H1 (cell line): ENCODE results near the gene SAE1.

ENCODE experiments used
- CHD2 ChIP-seq: IDR thresholded peaks from 2 replicates; pipeline ENCODE4 v1.6.1; 2012; ENCODE audit warnings: low read length, improper control_type of control experiment
- CREB1 ChIP-seq: IDR thresholded peaks from 2 replicates; pipeline ENCODE4 v1.6.1; 2012; ENCODE audit warnings: inconsistent platforms
- EGR1 ChIP-seq: IDR thresholded peaks from 2 replicates; pipeline ENCODE4 v1.6.1; 2011; ENCODE audit warnings: low read depth, low read length, borderline replicate concordance
- EZH2 ChIP-seq: fragments of 200-600 bp; sonication (generic); IDR thresholded peaks from 2 replicates; pipeline ENCODE4 v1.7.1; 2012; ENCODE audit warnings: low read depth, mild to moderate bottlenecking, moderate library complexity, low read length, inconsistent platforms; ENCODE audit not compliant: severe bottlenecking
- RFX5 ChIP-seq: IDR thresholded peaks from 2 replicates; pipeline ENCODE4 v1.6.1; 2011; ENCODE audit warnings: low read depth, low read length, improper control_type of control experiment, borderline replicate concordance
- SP2 ChIP-seq: IDR thresholded peaks from 2 replicates; pipeline ENCODE4 v1.6.1; 2012; ENCODE audit warnings: mild to moderate bottlenecking, low read length, inconsistent platforms
- SP4 ChIP-seq: IDR thresholded peaks from 2 replicates; pipeline ENCODE4 v1.6.1; 2012; ENCODE audit warnings: low read length, inconsistent platforms
- TF ChIP-seq, protein P1 (sequence below), 3 experiments: IDR thresholded peaks; 1 replicate in 2 of 3; 2 replicates in 1 of 3; pipeline versions ENCODE4 v1.5.1 to v1.6.1; 2011; ENCODE audit warnings: low read length in 3 of 3, mild to moderate bottlenecking in 3 of 3, inconsistent platforms in 2 of 3, low read depth in 1 of 3, moderate library complexity in 1 of 3; ENCODE audit not compliant: insufficient read depth in 1 of 3; ENCODE audit errors: control extremely low read depth in 1 of 3
- TF ChIP-seq, protein P2 (sequence below): IDR thresholded peaks from 2 replicates; pipeline ENCODE4 v1.6.1; 2012; ENCODE audit warnings: low read length, inconsistent platforms
- TF ChIP-seq, protein P3 (sequence below): IDR thresholded peaks from 2 replicates; pipeline ENCODE4 v1.6.1; 2011; ENCODE audit warnings: low read depth, mild to moderate bottlenecking, low read length; ENCODE audit not compliant: insufficient read depth

DNA sequence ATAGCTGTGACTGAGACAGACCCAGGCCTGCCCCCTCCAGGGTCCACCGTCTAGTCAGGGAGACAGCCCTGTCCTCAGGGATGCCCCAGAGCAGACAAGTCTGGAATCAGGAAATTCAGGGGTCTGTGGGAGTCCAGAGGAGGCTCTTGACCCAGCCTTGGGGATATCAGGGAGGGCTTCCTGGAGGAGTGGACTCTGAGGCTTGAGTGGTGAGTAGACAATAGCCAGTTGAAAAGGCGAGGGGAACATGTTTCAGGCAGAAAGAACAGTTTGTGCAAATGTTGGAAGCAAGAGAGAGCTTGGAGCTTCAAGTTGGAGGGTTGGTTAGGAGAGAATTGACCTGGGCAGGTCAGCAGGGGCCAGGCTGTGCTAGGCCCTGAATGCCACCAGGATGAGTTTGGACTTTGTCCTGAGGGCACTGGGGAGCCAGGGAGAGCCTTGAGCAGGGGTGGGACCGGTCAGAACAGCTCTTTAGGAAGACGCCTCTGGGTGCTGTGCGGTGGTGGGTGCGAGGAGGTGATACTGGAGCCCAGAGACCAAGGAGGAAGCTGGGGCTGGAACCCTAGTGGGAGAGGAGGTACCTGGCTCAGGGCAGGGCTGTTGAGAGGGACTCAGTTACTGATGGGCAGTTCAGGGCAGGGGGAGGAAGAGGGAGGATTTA lies 128.4 kb downstream of the SAE1 start:
- no peak for TF ChIP-seq RFX5
- TF ChIP-seq SP2, result no peak
- TF ChIP-seq SP4, result no peak
- no peak for TF ChIP-seq CREB1
- TF ChIP-seq EZH2, result no peak
- TF ChIP-seq, protein P1, sequence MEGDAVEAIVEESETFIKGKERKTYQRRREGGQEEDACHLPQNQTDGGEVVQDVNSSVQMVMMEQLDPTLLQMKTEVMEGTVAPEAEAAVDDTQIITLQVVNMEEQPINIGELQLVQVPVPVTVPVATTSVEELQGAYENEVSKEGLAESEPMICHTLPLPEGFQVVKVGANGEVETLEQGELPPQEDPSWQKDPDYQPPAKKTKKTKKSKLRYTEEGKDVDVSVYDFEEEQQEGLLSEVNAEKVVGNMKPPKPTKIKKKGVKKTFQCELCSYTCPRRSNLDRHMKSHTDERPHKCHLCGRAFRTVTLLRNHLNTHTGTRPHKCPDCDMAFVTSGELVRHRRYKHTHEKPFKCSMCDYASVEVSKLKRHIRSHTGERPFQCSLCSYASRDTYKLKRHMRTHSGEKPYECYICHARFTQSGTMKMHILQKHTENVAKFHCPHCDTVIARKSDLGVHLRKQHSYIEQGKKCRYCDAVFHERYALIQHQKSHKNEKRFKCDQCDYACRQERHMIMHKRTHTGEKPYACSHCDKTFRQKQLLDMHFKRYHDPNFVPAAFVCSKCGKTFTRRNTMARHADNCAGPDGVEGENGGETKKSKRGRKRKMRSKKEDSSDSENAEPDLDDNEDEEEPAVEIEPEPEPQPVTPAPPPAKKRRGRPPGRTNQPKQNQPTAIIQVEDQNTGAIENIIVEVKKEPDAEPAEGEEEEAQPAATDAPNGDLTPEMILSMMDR (IDR thresholded peaks at IDR 0.05; ENCODE audit: control extremely low read depth in 1 of 3, insufficient read depth in 1 of 3, low read depth in 1 of 3, low read length in 3 of 3), result no peak
- no peak for TF ChIP-seq CHD2
- TF ChIP-seq, protein P2, sequence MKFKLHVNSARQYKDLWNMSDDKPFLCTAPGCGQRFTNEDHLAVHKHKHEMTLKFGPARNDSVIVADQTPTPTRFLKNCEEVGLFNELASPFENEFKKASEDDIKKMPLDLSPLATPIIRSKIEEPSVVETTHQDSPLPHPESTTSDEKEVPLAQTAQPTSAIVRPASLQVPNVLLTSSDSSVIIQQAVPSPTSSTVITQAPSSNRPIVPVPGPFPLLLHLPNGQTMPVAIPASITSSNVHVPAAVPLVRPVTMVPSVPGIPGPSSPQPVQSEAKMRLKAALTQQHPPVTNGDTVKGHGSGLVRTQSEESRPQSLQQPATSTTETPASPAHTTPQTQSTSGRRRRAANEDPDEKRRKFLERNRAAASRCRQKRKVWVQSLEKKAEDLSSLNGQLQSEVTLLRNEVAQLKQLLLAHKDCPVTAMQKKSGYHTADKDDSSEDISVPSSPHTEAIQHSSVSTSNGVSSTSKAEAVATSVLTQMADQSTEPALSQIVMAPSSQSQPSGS, result no peak
- TF ChIP-seq, protein P3, sequence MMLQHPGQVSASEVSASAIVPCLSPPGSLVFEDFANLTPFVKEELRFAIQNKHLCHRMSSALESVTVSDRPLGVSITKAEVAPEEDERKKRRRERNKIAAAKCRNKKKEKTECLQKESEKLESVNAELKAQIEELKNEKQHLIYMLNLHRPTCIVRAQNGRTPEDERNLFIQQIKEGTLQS, result no peak
- no peak for TF ChIP-seq EGR1
